GM12864 (cell line): ENCODE data around the gene PPP3R2.

ENCODE experiments used
- DNase-seq: peaks from one replicate; pipeline ENCODE4 v3.0.0-alpha.2; 2011; ENCODE audit warnings: low read depth
- H3K4me3 ChIP-seq: 2 replicates; pipeline ENCODE4 v1.5.1; 2011; ENCODE audit warnings: mild to moderate bottlenecking, low read depth, low read length, control low read depth
- CTCF ChIP-seq: IDR thresholded peaks from 2 replicates; pipeline ENCODE4 v1.5.1; 2011; ENCODE audit warnings: low read depth, mild to moderate bottlenecking, moderate library complexity, low read length, control low read depth, inconsistent platforms; ENCODE audit errors: missing control alignments

PPP3R2 gene

GRCh38 chr9:101632611-101633010 is 37.8 kb upstream of the PPP3R2 start:
- no peak overlapping the region for H3K4me3 ChIP-seq
- no peak for DNase-seq
- TF ChIP-seq CTCF = no peak

GRCh38 chr9:101631892-101632291 is 37.1 kb upstream of the PPP3R2 start:
- no peak for DNase-seq
- no peak overlapping the region for H3K4me3 ChIP-seq
- TF ChIP-seq CTCF = no peak

GRCh38 chr9:101629636-101630035 is 34.9 kb upstream of the PPP3R2 start:
- TF ChIP-seq CTCF = no peak
- no peak overlapping the region for H3K4me3 ChIP-seq
- DNase-seq = no peak

GRCh38 chr9:101628173-101628572 is 33.4 kb upstream of the PPP3R2 start:
- H3K4me3 ChIP-seq = no peak overlapping the region
- no peak for TF ChIP-seq CTCF
- no peak for DNase-seq

- no peak overlapping the region for H3K4me3 ChIP-seq
Observed at GRCh38 chr9:101626295-101626694, 31.5 kb upstream of the PPP3R2 start.

GRCh38 chr9:101625876-101626275 is 31.1 kb upstream of the PPP3R2 start:
- no peak overlapping the region for H3K4me3 ChIP-seq
- no peak for DNase-seq
- no peak for TF ChIP-seq CTCF

More at GRCh38 chr9:101626295-101626694, 31.5 kb upstream of the PPP3R2 start:
- no peak for DNase-seq
- no peak for TF ChIP-seq CTCF

GRCh38 chr9:101620452-101620851 is 25.7 kb upstream of the PPP3R2 start:
- H3K4me3 ChIP-seq = no peak overlapping the region
- no peak for DNase-seq
- no peak for TF ChIP-seq CTCF
